ENCODE results near the gene TMED3.

DNA sequence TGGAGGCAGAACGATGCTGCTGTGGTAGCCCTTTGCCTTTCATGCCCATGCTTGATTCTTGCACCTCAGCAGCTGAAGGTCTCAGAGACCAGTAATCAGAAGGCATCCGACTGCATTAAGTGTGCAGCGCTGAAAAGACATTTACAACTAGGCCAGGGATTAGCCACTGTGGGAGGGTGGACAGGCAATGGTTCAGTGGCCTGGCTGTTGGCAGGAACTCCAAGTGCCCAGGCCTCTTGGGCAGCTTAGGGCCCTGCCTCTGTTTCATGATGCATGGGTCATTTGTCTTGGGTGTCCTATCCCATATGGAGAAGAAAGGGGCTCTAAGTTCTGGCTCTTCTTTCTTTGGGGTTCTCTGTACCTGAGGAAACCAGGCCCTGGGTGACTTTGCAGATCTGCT is 11.4 kb downstream of the TMED3 start:
- TF ChIP-seq, protein P1, sequence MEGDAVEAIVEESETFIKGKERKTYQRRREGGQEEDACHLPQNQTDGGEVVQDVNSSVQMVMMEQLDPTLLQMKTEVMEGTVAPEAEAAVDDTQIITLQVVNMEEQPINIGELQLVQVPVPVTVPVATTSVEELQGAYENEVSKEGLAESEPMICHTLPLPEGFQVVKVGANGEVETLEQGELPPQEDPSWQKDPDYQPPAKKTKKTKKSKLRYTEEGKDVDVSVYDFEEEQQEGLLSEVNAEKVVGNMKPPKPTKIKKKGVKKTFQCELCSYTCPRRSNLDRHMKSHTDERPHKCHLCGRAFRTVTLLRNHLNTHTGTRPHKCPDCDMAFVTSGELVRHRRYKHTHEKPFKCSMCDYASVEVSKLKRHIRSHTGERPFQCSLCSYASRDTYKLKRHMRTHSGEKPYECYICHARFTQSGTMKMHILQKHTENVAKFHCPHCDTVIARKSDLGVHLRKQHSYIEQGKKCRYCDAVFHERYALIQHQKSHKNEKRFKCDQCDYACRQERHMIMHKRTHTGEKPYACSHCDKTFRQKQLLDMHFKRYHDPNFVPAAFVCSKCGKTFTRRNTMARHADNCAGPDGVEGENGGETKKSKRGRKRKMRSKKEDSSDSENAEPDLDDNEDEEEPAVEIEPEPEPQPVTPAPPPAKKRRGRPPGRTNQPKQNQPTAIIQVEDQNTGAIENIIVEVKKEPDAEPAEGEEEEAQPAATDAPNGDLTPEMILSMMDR (conservative IDR thresholded peaks at IDR 0.05; ENCODE audit: low read depth, low read length): no peak
- TF ChIP-seq EZH2 (IDR thresholded peaks at IDR 0.05; ENCODE audit: borderline replicate concordance, low read depth, low read length, poor library complexity, severe bottlenecking): no peak
